Mesendoderm (in vitro differentiated cells): ENCODE measurements around the gene PCSK7.

Experiments used
- DNase-seq: peaks from one replicate; pipeline ENCODE4 v3.0.0; 2013
- H2AK5ac ChIP-seq: 2 replicates; pipeline ENCODE4 v1.6.1; 2013; ENCODE audit warnings: low read length, inconsistent platforms
- H2BK120ac ChIP-seq: 2 replicates; pipeline ENCODE4 v1.6.1; 2013; ENCODE audit warnings: low read depth, mild to moderate bottlenecking, low read length, moderate library complexity, mixed read lengths
- H2BK15ac ChIP-seq: replicated peaks from 2 replicates; pipeline ENCODE4 v1.6.1; 2013; ENCODE audit warnings: low read depth, mild to moderate bottlenecking, moderate library complexity
- H2BK5ac ChIP-seq: 2 replicates; pipeline ENCODE4 v1.6.1; 2013; ENCODE audit warnings: low read length, inconsistent platforms
- H3K18ac ChIP-seq: 2 replicates; pipeline ENCODE4 v1.6.1; 2013; ENCODE audit warnings: mild to moderate bottlenecking, low read length, mixed read lengths
- H3K23ac ChIP-seq: one replicate; pipeline ENCODE4 v1.6.1; 2013; ENCODE audit warnings: low read length
- H3K27ac ChIP-seq: 2 replicates; pipeline ENCODE4 v1.5.1; 2013; ENCODE audit warnings: low read depth, mild to moderate bottlenecking, inconsistent platforms, low read length, moderate library complexity
- H3K27me3 ChIP-seq: 2 replicates; pipeline ENCODE4 v1.6.1; 2013; ENCODE audit warnings: low read length, control low read depth, mild to moderate bottlenecking, inconsistent platforms; ENCODE audit not compliant: insufficient read depth, poor library complexity
- H3K36me3 ChIP-seq: 2 replicates; pipeline ENCODE4 v1.6.1; 2013; ENCODE audit warnings: low read length, inconsistent platforms; ENCODE audit not compliant: control insufficient read depth, insufficient read depth
- H3K4ac ChIP-seq: one replicate; pipeline ENCODE4 v1.6.1; 2013; ENCODE audit warnings: low read depth, mild to moderate bottlenecking, low read length, moderate library complexity
- H3K4me1 ChIP-seq: 2 replicates; pipeline ENCODE4 v1.6.1; 2013; ENCODE audit warnings: low read depth, low read length, inconsistent platforms; ENCODE audit not compliant: control insufficient read depth
- H3K4me2 ChIP-seq: 2 replicates; pipeline ENCODE4 v1.6.1; 2013; ENCODE audit warnings: low read length
- H3K4me3 ChIP-seq: 2 replicates; pipeline ENCODE4 v1.5.1; 2013; ENCODE audit warnings: mild to moderate bottlenecking, low read length
- H3K56ac ChIP-seq: one replicate; pipeline ENCODE4 v1.6.1; 2013; ENCODE audit warnings: low read length
- H3K79me1 ChIP-seq: 2 replicates; pipeline ENCODE4 v1.6.1; 2013; ENCODE audit warnings: low read length, inconsistent platforms
- H3K79me2 ChIP-seq: 2 replicates; pipeline ENCODE4 v1.6.1; 2013; ENCODE audit warnings: mild to moderate bottlenecking, low read length; ENCODE audit not compliant: control insufficient read depth, insufficient read depth
- H3K9ac ChIP-seq: 2 replicates; pipeline ENCODE4 v1.6.1; 2013; ENCODE audit warnings: low read length, inconsistent platforms
- H4K5ac ChIP-seq: one replicate; pipeline ENCODE4 v1.6.1; 2013; ENCODE audit warnings: low read length
- H4K8ac ChIP-seq: one replicate; pipeline ENCODE4 v1.6.1; 2013; ENCODE audit warnings: low read depth, mild to moderate bottlenecking, control low read depth, low read length, moderate library complexity
- WGBS: extraction: QIAGEN DNeasy Blood & Tissue Kit; methylation state at CpG from one replicate; pipeline ENCODE4 v1.1.7; 2013; ENCODE audit warnings: low lambda C conversion rate, missing lambda C conversion rate; ENCODE audit not compliant: insufficient coverage; ENCODE audit errors: extremely low coverage; 5-methylcytosine and 5-hydroxymethylcytosine counted together

The PCSK7 gene

GRCh38 chr11:117220568-117220967 is 11.3 kb downstream of the PCSK7 start:
- H3K27me3 ChIP-seq, result no peaks in the 10 kb centered on the region
- no peak overlapping the region for H3K9ac ChIP-seq
- H2BK15ac ChIP-seq, result no peak overlapping the region
- DNase-seq, result no peak
- no peak overlapping the region for H2BK120ac ChIP-seq
- no peak overlapping the region for H4K5ac ChIP-seq
- no peak overlapping the region for H3K27ac ChIP-seq
- H3K4me3 ChIP-seq, result no peak overlapping the region
- no CpG with 5 or more reads among the region's 9 CpGs for WGBS
- H3K18ac ChIP-seq, result no peak overlapping the region
- no peaks in the 10 kb centered on the region for H3K4me1 ChIP-seq
- H3K4ac ChIP-seq, result no peak overlapping the region
- H3K23ac ChIP-seq, result no peak overlapping the region
- H3K79me1 ChIP-seq, result no peaks in the 10 kb centered on the region
- H3K79me2 ChIP-seq, result no peaks in the 10 kb centered on the region
- H4K8ac ChIP-seq, result no peak overlapping the region
- no peak overlapping the region for H3K4me2 ChIP-seq
- H2AK5ac ChIP-seq, result no peak overlapping the region
- H3K56ac ChIP-seq, result no peak overlapping the region
- no peak overlapping the region for H2BK5ac ChIP-seq
- H3K36me3 ChIP-seq, result peaks cover 20% of the 10 kb centered on the region

- no peaks in the 10 kb centered on the region for H3K79me2 ChIP-seq
- no peaks in the 10 kb centered on the region for H3K4me1 ChIP-seq
- H4K5ac ChIP-seq, result no peak overlapping the region
- H2BK15ac ChIP-seq, result no peak overlapping the region
- H3K4ac ChIP-seq, result no peak overlapping the region
- H3K9ac ChIP-seq, result no peak overlapping the region
- no peak overlapping the region for H2BK120ac ChIP-seq
- H3K56ac ChIP-seq, result no peak overlapping the region
- H3K4me2 ChIP-seq, result no peak overlapping the region
- DNase-seq, result no peak
- no peak overlapping the region for H3K27ac ChIP-seq
- no peak overlapping the region for H3K4me3 ChIP-seq
- no peak overlapping the region for H4K8ac ChIP-seq
- no peak overlapping the region for H3K18ac ChIP-seq
- H3K27me3 ChIP-seq, result no peaks in the 10 kb centered on the region
- H2BK5ac ChIP-seq, result no peak overlapping the region
- H3K36me3 ChIP-seq, result peaks cover 18% of the 10 kb centered on the region
- no peaks in the 10 kb centered on the region for H3K79me1 ChIP-seq
- H3K23ac ChIP-seq, result no peak overlapping the region
- no CpG with 5 or more reads among the region's 4 CpGs for WGBS
- H2AK5ac ChIP-seq, result no peak overlapping the region
These were observed 11.9 kb downstream of the PCSK7 start for GRCh38 chr11:117219995-117220394.

- H3K36me3 ChIP-seq, result peaks cover 18% of the 10 kb centered on the region
- DNase-seq, result no peak
These were observed 12.4 kb downstream of the PCSK7 start for GRCh38 chr11:117219455-117219854.

GRCh38 chr11:117219001-117219400 is 12.9 kb downstream of the PCSK7 start:
- Histone ChIP-seq H3K79me1 (no peaks in the 10 kb centered on the region), H3K9ac (no peak overlapping the region), H3K4ac (no peak overlapping the region)

More at GRCh38 chr11:117219455-117219854, 12.4 kb downstream of the PCSK7 start:
- no peak overlapping the region for H2BK15ac ChIP-seq
- WGBS, result no CpG with 5 or more reads among the region's 8 CpGs
- no peak overlapping the region for H2BK120ac ChIP-seq
- no peaks in the 10 kb centered on the region for H3K79me2 ChIP-seq
- H3K9ac ChIP-seq, result no peak overlapping the region
- no peak overlapping the region for H3K4ac ChIP-seq
- no peak overlapping the region for H4K8ac ChIP-seq
- no peak overlapping the region for H2BK5ac ChIP-seq
- H2AK5ac ChIP-seq, result no peak overlapping the region
- no peak overlapping the region for H3K4me2 ChIP-seq
- no peak overlapping the region for H3K27ac ChIP-seq
- H3K23ac ChIP-seq, result no peak overlapping the region
- no peak overlapping the region for H3K56ac ChIP-seq
- H3K27me3 ChIP-seq, result no peaks in the 10 kb centered on the region
- H3K79me1 ChIP-seq, result no peaks in the 10 kb centered on the region
- no peak overlapping the region for H3K4me3 ChIP-seq
- H4K5ac ChIP-seq, result no peak overlapping the region
- no peak overlapping the region for H3K18ac ChIP-seq
- no peaks in the 10 kb centered on the region for H3K4me1 ChIP-seq

GRCh38 chr11:117218133-117218915 is 13.5 kb downstream of the PCSK7 start:
- Histone ChIP-seq H3K23ac (no peak overlapping the region), H3K36me3 (peaks cover 10% of the 10 kb centered on the region), H3K9ac (no peak overlapping the region), H3K56ac (no peak overlapping the region), H3K4me2 (no peak overlapping the region), H3K27me3 (no peaks in the 10 kb centered on the region), H3K79me1 (no peaks in the 10 kb centered on the region), H2BK5ac (no peak overlapping the region), H4K8ac (no peak overlapping the region), H3K4me1 (no peaks in the 10 kb centered on the region), H3K79me2 (no peaks in the 10 kb centered on the region), H2BK120ac (no peak overlapping the region), H2BK15ac (no peak overlapping the region), H3K27ac (no peak overlapping the region), H3K4me3 (no peak overlapping the region), H2AK5ac (no peak overlapping the region), H3K18ac (no peak overlapping the region), H4K5ac (no peak overlapping the region), H3K4ac (no peak overlapping the region)
- WGBS, result no CpG with 5 or more reads among the region's 15 CpGs
- no peak for DNase-seq

More at GRCh38 chr11:117219001-117219400, 12.9 kb downstream of the PCSK7 start:
- peaks cover 17% of the 10 kb centered on the region for H3K36me3 ChIP-seq
- no peak overlapping the region for H4K5ac ChIP-seq
- no peak overlapping the region for H3K56ac ChIP-seq
- H3K18ac ChIP-seq, result no peak overlapping the region
- no peak overlapping the region for H3K4me3 ChIP-seq
- no peak overlapping the region for H3K27ac ChIP-seq
- no peaks in the 10 kb centered on the region for H3K27me3 ChIP-seq
- H4K8ac ChIP-seq, result no peak overlapping the region
- no peaks in the 10 kb centered on the region for H3K4me1 ChIP-seq
- WGBS, result no CpG with 5 or more reads among the region's 9 CpGs
- no peak overlapping the region for H3K23ac ChIP-seq
- H2AK5ac ChIP-seq, result no peak overlapping the region
- no peak for DNase-seq
- no peak overlapping the region for H3K4me2 ChIP-seq
- H3K79me2 ChIP-seq, result no peaks in the 10 kb centered on the region
- H2BK120ac ChIP-seq, result no peak overlapping the region
- H2BK15ac ChIP-seq, result no peak overlapping the region
- H2BK5ac ChIP-seq, result no peak overlapping the region
